AG09319 (cell line): ENCODE measurements around the gene ABL2.
"Not testable (repeated sequence)": the region's sequence is repeated elsewhere in the genome, so short reads cannot be mapped to it uniquely, and the experiment has no call there.

Source experiments
- DNase-seq: peaks from one replicate; pipeline ENCODE4 v3.0.0-alpha.2; 2010; ENCODE audit warnings: low read depth; ENCODE audit errors: extremely low read depth
- TF ChIP-seq, protein P1 (sequence below): IDR thresholded peaks from 2 replicates; pipeline ENCODE4 v1.5.1; 2011; ENCODE audit warnings: low read depth, mild to moderate bottlenecking, inconsistent platforms, low read length, moderate library complexity

ABL2 gene

GRCh38 chr1:179229214-179230140, at the start of gene ABL2:
Gene ABL2 (minus strand): TSS chr1:179229677. CDS start chr1:179229397, 280 bp downstream.
- no peak for DNase-seq
- TF ChIP-seq, protein P1, sequence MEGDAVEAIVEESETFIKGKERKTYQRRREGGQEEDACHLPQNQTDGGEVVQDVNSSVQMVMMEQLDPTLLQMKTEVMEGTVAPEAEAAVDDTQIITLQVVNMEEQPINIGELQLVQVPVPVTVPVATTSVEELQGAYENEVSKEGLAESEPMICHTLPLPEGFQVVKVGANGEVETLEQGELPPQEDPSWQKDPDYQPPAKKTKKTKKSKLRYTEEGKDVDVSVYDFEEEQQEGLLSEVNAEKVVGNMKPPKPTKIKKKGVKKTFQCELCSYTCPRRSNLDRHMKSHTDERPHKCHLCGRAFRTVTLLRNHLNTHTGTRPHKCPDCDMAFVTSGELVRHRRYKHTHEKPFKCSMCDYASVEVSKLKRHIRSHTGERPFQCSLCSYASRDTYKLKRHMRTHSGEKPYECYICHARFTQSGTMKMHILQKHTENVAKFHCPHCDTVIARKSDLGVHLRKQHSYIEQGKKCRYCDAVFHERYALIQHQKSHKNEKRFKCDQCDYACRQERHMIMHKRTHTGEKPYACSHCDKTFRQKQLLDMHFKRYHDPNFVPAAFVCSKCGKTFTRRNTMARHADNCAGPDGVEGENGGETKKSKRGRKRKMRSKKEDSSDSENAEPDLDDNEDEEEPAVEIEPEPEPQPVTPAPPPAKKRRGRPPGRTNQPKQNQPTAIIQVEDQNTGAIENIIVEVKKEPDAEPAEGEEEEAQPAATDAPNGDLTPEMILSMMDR, result no peak

GRCh38 chr1:179278920-179279319, 49.4 kb upstream of the ABL2 start:
- no peak for DNase-seq
- TF ChIP-seq, protein P1, result no peak

GRCh38 chr1:179274424-179274823, 44.9 kb upstream of the ABL2 start:
- DNase-seq, result not testable (repeated sequence)

DNA sequence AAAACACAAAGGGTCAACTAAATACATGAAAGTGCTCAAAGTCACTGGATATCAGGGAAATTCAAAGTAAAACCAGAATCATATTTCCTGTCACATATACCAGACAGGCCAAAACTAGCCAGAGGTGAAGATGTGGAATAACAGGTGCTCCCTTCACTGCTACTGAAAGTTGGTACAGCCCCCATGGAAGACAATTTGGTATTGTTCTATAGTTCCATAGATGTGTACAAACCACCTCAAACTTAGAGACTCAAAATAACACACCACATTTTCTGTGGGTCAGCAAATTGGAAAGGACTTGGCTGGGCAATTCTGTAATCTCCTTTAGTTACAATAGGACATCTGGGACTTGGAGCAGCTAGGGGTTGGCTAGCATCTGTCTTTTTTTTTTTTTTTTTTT, 39.6 kb upstream of the ABL2 start:
- TF ChIP-seq, protein P1, result no peak
- DNase-seq, result no peak

DNA sequence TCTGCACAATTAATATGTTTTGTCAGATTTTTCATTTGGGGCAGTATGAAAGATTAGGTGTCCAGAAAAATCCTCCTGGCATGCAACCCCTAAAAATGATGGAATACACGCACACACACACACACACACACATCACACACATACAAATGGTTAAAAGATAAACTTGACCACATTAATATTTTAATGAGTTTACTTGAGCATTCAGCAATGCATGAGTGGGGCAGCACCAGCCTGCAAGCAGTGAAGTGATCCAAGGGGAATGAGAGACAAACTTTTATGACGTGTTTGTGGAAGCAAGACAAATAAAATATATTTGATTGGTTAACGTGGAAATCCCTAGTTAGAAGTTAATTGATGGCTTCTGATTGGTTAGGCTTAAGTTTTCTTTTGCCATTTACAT, 35.0 kb upstream of the ABL2 start:
- TF ChIP-seq, protein P1, result no peak
- no peak for DNase-seq

DNA sequence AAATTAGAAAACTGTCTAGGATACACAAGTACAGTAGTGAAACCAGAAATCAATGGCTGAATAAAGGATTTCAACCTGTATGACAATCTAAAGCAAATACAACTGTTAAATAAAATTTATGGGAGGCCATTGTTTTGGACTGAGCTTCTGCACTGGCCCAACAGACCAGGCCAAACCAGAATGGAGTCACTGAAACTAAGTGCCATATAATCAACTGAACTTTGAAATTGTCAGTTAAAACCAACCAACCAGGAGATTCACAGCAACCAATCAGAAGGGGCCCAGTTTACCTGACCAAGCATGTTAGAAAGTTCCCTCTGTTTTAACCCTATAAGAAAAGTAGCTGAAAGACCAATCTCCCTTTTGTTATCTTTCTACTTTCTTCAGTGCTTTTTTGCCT, 33.6 kb upstream of the ABL2 start:
- DNase-seq, result no peak
- TF ChIP-seq, protein P1, result no peak

DNA sequence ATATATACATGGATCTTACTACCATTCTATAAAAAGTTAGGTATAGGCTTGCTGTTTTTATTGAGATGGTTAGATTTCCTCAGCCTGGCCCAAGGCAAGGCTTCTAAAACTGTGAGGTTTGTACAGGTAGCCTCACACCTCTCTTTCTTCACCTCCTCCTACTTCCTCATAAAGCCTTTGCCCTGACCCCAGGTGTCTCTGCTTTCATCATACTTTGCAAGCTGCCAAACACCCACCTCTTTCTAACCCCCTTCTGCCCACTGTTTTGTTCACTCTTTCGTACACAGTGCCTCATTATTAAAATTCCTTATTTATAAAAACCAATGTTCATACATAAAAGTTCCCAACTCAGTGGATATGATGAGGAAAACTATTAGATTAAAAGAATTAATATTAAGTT, 32.7 kb upstream of the ABL2 start:
- DNase-seq, result no peak
- TF ChIP-seq, protein P1, result no peak
